Panc1 (cell line): ENCODE measurements around the gene S100A5.

Experiments
- CTCF ChIP-seq: fragments of 450-650 bp; IDR thresholded peaks from 2 replicates; pipeline ENCODE4 v1.5.1; 2017; ENCODE audit warnings: mild to moderate bottlenecking
- POLR2AphosphoS5 ChIP-seq: IDR thresholded peaks from 2 replicates; pipeline ENCODE4 v1.6.1; 2012; ENCODE audit warnings: mild to moderate bottlenecking, low read depth, low read length, moderate library complexity
- REST ChIP-seq, 2 experiments: IDR thresholded peaks; 2 replicates each; pipeline ENCODE4 v1.6.1; 2011 to 2012; ENCODE audit warnings: low read depth in 2 of 2, control low read depth in 1 of 2, low read length in 1 of 2, mild to moderate bottlenecking in 1 of 2, moderate library complexity in 1 of 2; ENCODE audit not compliant: insufficient read depth in 1 of 2

GRCh38 chr1:153586347-153586746, 45.6 kb upstream of the S100A5 start:
- TF ChIP-seq CTCF = no peak
- TF ChIP-seq POLR2AphosphoS5 = no peak
- no peak for TF ChIP-seq REST (IDR thresholded peaks at IDR 0.05; ENCODE audit: insufficient read depth in 1 of 2, low read depth in 2 of 2, low read length in 1 of 2)
